DOHH2 (cell line): ENCODE measurements around the gene ZDHHC17.

ENCODE experiments used
- EZH2phosphoT487 ChIP-seq: fragments of 200-600 bp; sonication (generic); IDR thresholded peaks from 2 replicates; pipeline ENCODE4 v1.6.1; 2017; ENCODE audit warnings: borderline replicate concordance, mild to moderate bottlenecking, antibody characterized with exemption, low read length, moderate library complexity, mixed read lengths
- TF ChIP-seq, protein P1 (sequence below): fragments of 200-600 bp; sonication (generic); IDR thresholded peaks from one replicate; pipeline ENCODE4 v1.5.1; 2014; ENCODE audit warnings: antibody characterized with exemption, mild to moderate bottlenecking, low read depth, low read length; ENCODE audit not compliant: poor library complexity, severe bottlenecking

DNA sequence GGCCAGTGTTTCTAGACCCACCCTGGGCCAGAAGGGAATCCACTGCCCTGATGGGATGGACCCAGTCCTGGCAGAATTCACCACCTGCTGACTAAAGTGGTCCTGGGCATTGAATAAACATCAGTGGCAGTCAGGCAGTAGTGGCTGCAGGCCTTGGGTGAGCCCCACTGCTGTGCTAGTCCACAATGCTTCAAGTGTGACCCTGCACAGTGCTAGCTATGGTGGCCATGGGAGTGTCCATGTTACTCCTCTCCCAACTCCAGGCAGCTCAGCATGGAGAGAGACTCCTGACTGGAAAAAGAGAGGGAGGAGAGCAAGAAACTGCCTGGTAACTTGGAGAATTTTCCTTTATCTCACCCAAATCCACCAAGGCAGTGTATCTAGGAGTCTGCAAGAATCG, 132.4 kb downstream of the ZDHHC17 start:
- no peak for TF ChIP-seq EZH2phosphoT487
- TF ChIP-seq, protein P1, sequence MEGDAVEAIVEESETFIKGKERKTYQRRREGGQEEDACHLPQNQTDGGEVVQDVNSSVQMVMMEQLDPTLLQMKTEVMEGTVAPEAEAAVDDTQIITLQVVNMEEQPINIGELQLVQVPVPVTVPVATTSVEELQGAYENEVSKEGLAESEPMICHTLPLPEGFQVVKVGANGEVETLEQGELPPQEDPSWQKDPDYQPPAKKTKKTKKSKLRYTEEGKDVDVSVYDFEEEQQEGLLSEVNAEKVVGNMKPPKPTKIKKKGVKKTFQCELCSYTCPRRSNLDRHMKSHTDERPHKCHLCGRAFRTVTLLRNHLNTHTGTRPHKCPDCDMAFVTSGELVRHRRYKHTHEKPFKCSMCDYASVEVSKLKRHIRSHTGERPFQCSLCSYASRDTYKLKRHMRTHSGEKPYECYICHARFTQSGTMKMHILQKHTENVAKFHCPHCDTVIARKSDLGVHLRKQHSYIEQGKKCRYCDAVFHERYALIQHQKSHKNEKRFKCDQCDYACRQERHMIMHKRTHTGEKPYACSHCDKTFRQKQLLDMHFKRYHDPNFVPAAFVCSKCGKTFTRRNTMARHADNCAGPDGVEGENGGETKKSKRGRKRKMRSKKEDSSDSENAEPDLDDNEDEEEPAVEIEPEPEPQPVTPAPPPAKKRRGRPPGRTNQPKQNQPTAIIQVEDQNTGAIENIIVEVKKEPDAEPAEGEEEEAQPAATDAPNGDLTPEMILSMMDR, result no peak
